ENCODE data around the gene MMS19.
"Not testable (repeated sequence)": the region's sequence is repeated elsewhere in the genome, so short reads cannot be mapped to it uniquely, and the experiment has no call there.

MMS19 gene

GRCh38 chr10:97503406-97503805 lies 5.2 kb upstream of the MMS19 start:
- no peak for DNase-seq (ENCODE audit: low read depth)

- no peak for DNase-seq (ENCODE audit: low read depth)
These were observed 4.7 kb upstream of the MMS19 start for GRCh38 chr10:97502916-97503315.

GRCh38 chr10:97500297-97500575 lies 2.0 kb upstream of the MMS19 start:
- DNase-seq (ENCODE audit: low read depth) = no peak

- peak; percentile 39 for DNase-seq (ENCODE audit: low read depth)
These were observed 1.5 kb upstream of the MMS19 start for GRCh38 chr10:97499561-97500296.

- DNase-seq (ENCODE audit: low read depth) = no peak
These were observed 779 bp upstream of the MMS19 start, which contains the start of gene UBTD1 for GRCh38 chr10:97498841-97499560. Gene UBTD1 (plus strand): TSS chr10:97498924. CDS start chr10:97499204, 280 bp downstream.

GRCh38 chr10:97497572-97498075 lies 598 bp downstream of the MMS19 start:
- DNase-seq (ENCODE audit: low read depth) = peak; percentile 47

- no peak for DNase-seq (ENCODE audit: low read depth)
These were observed 3.2 kb downstream of the MMS19 start for GRCh38 chr10:97494863-97495506.

GRCh38 chr10:97494151-97494550 lies 4.1 kb downstream of the MMS19 start:
- no peak for DNase-seq (ENCODE audit: low read depth)

GRCh38 chr10:97490592-97490991 lies 7.6 kb downstream of the MMS19 start:
- DNase-seq (ENCODE audit: low read depth) = no peak

- DNase-seq (ENCODE audit: low read depth) = no peak
These were observed 12.5 kb downstream of the MMS19 start for GRCh38 chr10:97485647-97486281.

- DNase-seq (ENCODE audit: low read depth) = no peak
These were observed 14.3 kb downstream of the MMS19 start for GRCh38 chr10:97483921-97484320.

- no peak for DNase-seq (ENCODE audit: low read depth)
These were observed 14.7 kb downstream of the MMS19 start for GRCh38 chr10:97483506-97483905.

GRCh38 chr10:97482381-97482780 lies 15.8 kb downstream of the MMS19 start:
- no peak for DNase-seq (ENCODE audit: low read depth)

GRCh38 chr10:97481071-97481470 lies 17.2 kb downstream of the MMS19 start:
- no peak for DNase-seq (ENCODE audit: low read depth)

GRCh38 chr10:97479939-97480338 lies 18.3 kb downstream of the MMS19 start:
- DNase-seq (ENCODE audit: low read depth) = no peak

- not testable (repeated sequence) for DNase-seq (ENCODE audit: low read depth)
These were observed 18.8 kb downstream of the MMS19 start for GRCh38 chr10:97479410-97479809.

GRCh38 chr10:97475936-97476594 lies 22.2 kb downstream of the MMS19 start:
- no peak for DNase-seq (ENCODE audit: low read depth)

- no peak for DNase-seq (ENCODE audit: low read depth)
These were observed 23.3 kb downstream of the MMS19 start for GRCh38 chr10:97474918-97475317.

- not testable (repeated sequence) for DNase-seq (ENCODE audit: low read depth)
These were observed 29.4 kb downstream of the MMS19 start for GRCh38 chr10:97468781-97469180.

GRCh38 chr10:97468162-97468561 lies 30.1 kb downstream of the MMS19 start:
- DNase-seq (ENCODE audit: low read depth) = no peak

GRCh38 chr10:97466755-97467154 lies 31.5 kb downstream of the MMS19 start:
- peak; percentile 40 for DNase-seq (ENCODE audit: low read depth)

- DNase-seq (ENCODE audit: low read depth) = no peak
These were observed 32.2 kb downstream of the MMS19 start for GRCh38 chr10:97465982-97466381.
